Suprapubic skin (tissue), 3 donors: ENCODE measurements around the gene TKT.

Source experiments
- CTCF ChIP-seq, 2 donors: fragments of 200-600 bp in 1 of 2; fragments of 450-650 bp in 1 of 2; sonication (generic) in 1 of 2; IDR thresholded peaks; one replicate each; pipeline ENCODE4 v1.5.1; 2016 to 2019; ENCODE audit warnings: antibody characterized with exemption in 2 of 2, mild to moderate bottlenecking in 1 of 2, moderate library complexity in 1 of 2
- POLR2A ChIP-seq, 2 donors: fragments of 450-650 bp; IDR thresholded peaks; one replicate each; pipeline ENCODE4 v1.6.1; 2017; ENCODE audit warnings: antibody characterized with exemption in 2 of 2, mild to moderate bottlenecking in 2 of 2, moderate library complexity in 2 of 2

GRCh38 chr3:53288214-53288613, 32.4 kb upstream of the TKT start:
- TF ChIP-seq POLR2A (IDR thresholded peaks at IDR 0.05) (no peak), CTCF (IDR thresholded peaks at IDR 0.05) (no peak)
